ENCODE results near the gene ARID5B. TPM values are rescaled to one million over a fixed set of nuclear protein-coding genes. Genes with fewer than 3 reads are reported as not detected.

The ARID5B gene
- total RNA-seq, 1 donor, result 162 TPM

DNA sequence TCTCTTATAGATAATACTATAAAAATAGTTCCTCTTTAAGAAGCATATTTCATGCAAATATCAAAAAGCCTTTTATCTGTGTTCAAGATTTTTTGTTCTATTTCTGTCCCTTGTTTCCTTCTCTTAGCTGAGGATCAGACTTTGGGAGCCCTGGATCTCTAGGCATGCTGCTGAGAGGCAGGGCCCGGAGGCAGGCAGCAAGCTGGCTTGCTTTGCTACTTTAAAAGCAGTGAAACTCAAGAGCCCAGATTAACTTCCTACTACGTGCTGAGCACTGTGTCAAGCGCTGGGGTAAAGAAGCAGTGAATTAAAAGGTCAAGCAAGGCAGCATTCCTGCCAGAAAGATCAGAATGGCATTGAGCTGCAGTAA, 31.0 kb upstream of the ARID5B start:
- no peak overlapping the region for H3K4me3 ChIP-seq (ENCODE audit: low read depth, low read length)
- TF ChIP-seq, protein P1, sequence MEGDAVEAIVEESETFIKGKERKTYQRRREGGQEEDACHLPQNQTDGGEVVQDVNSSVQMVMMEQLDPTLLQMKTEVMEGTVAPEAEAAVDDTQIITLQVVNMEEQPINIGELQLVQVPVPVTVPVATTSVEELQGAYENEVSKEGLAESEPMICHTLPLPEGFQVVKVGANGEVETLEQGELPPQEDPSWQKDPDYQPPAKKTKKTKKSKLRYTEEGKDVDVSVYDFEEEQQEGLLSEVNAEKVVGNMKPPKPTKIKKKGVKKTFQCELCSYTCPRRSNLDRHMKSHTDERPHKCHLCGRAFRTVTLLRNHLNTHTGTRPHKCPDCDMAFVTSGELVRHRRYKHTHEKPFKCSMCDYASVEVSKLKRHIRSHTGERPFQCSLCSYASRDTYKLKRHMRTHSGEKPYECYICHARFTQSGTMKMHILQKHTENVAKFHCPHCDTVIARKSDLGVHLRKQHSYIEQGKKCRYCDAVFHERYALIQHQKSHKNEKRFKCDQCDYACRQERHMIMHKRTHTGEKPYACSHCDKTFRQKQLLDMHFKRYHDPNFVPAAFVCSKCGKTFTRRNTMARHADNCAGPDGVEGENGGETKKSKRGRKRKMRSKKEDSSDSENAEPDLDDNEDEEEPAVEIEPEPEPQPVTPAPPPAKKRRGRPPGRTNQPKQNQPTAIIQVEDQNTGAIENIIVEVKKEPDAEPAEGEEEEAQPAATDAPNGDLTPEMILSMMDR (IDR thresholded peaks at IDR 0.05; ENCODE audit: insufficient read depth, low read depth, low read length), result no peak
- DNase-seq (ENCODE audit: low read depth), result no peak

DNA sequence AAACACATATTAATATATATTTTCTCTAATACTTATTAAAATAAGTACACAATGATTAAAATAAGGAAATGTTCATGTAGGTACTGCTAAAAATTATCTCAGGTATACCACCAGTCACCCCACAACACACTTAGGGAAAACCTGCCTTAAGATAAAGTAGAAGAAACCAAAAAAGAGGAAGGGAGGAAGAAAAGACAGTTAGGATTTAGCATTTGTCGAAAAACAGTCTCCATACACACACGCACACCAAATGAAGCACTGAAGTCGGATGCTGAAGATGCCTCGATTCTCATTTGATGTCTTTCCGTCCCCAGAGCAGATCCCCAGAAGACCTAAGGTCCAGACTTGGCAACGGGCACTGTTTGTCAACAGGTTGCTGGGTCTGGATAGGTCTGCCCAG, 30.0 kb upstream of the ARID5B start:
- TF ChIP-seq, protein P1 (IDR thresholded peaks at IDR 0.05; ENCODE audit: insufficient read depth, low read depth, low read length), result no peak
- no peak for DNase-seq (ENCODE audit: low read depth)
- no peak overlapping the region for H3K4me3 ChIP-seq (ENCODE audit: low read depth, low read length)

DNA sequence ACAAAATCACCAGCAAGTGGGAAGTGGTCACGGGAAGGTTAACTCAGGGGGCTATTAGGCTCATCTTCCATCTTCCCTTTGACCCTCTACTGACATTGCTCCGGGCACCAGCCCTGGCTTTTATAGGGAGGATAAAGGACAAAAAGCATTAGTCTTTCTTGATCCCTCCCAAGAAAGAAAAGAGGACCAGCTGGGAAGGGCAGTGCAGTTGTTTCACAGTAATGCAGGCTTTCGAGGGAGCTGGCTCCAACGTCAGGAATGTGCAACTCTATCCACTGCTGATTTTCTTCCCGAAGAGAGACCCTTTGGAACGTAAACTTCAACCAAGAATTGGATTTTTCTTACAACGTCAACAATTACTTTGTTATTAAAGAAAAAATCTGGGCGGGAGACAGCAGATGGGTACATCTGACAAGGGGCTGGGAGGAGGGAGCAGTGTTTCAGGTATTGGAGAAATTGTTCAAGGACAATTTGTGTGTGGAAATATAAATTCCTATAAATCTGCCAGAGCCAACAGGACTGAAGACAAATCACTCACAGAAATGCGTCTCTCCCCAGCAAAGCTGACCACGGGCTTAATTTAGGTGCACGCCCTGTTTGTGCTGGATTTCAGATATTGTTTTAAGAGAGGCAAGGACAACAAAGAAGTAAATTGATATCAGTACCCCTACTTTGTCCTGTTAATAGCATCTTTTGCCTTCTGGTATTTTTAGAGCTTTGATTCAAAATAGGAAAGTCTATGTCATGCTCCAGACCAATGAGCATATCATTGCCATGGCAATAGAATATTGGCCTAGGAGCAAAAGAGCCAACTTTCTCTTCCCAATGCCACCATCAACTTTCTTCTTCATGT, 23.4 kb upstream of the ARID5B start:
- DNase-seq (ENCODE audit: low read depth), result no peak
- H3K4me3 ChIP-seq (ENCODE audit: low read depth, low read length), result no peak overlapping the region
- TF ChIP-seq, protein P1 (IDR thresholded peaks at IDR 0.05; ENCODE audit: insufficient read depth, low read depth, low read length), result no peak

DNA sequence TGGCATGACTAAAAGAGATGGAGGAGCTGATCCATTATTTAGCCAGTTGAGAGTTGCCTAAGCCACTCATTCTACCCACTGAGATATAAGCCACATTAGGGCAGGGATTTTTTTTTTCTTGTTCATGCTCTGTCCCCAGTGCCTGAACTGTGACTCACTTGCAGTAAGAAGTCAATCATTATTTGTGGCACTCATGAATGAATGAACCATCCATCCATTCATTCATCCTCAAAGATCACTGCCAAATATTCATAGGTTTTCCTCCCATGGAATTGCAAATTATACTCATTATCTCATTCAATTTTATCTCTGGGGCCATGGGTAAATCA, 22.8 kb upstream of the ARID5B start:
- H3K4me3 ChIP-seq (ENCODE audit: low read depth, low read length), result no peak overlapping the region
- DNase-seq (ENCODE audit: low read depth), result no peak
- TF ChIP-seq, protein P1 (IDR thresholded peaks at IDR 0.05; ENCODE audit: insufficient read depth, low read depth, low read length), result no peak

DNA sequence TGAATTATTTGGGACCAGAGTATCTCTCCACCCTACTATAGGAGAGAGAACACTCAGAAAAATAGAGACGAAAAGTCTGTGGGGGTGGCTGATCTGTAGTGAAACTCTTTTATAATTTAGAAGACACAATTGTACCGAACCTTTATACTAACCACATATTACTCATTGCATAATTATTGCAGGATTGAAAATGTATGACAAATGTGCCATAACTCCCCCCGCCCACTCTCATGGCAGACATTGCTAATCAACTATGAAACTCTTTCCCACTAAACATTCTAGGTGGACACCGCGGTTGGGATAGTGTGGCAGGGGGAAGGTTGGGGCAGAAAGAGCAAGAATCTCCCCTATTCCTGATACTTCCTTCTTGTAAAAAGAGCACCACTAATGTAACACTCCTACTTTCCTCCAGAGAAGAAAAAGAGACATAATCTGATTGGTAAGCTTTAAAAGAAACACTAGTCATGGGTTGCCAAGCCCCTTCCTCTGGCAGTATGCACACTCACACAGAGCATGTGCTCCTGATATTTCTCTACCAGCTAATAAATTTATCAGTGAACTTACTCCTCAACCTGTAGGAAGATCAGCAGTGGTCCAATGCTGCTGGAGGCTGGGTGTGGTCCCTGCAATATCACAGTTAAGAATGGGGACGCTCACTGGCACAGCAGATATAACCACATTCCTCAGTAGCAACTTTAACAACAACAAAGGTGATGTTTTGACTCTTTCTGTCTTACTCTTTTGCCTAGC, 18.7 kb upstream of the ARID5B start:
- DNase-seq (ENCODE audit: low read depth), result no peak
- TF ChIP-seq, protein P1 (IDR thresholded peaks at IDR 0.05; ENCODE audit: insufficient read depth, low read depth, low read length), result no peak
- no peak overlapping the region for H3K4me3 ChIP-seq (ENCODE audit: low read depth, low read length)

DNA sequence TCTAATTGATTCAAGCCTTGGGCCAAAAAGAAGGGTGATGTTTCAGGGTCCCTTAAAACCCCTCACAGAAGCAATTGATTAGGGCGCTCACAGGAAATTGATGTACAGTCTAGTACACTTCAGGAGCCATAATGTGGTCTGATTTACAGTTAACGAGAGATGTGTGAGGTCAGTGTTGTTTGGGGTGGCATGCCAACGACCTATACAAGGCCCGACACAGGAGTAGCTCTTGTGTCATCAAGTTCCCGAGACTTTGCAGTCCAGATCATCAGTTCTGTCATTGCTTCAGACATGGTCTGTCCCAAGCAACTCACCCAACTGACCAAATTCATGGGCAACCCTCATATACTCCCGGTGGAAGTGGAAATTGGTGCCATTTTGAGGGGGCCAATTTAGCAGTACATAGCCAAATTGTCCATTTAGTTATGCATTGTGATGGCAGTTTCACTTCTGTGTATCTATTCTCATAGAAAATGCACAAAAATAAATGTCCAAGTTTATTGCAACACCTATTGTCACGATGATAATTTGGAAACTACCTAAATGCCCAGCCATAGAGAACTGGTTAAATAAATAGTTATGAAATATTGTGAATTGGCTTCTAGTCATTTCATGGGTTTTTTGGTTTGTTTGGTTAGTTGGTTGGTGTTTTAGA, 18.0 kb upstream of the ARID5B start:
- TF ChIP-seq, protein P1 (IDR thresholded peaks at IDR 0.05; ENCODE audit: insufficient read depth, low read depth, low read length), result no peak
- no peak overlapping the region for H3K4me3 ChIP-seq (ENCODE audit: low read depth, low read length)
- DNase-seq (ENCODE audit: low read depth), result no peak

All from fibroblast of villous mesenchyme (primary cell).